OCI-M1 (cell line): ENCODE results near the gene AIG1.
"Not testable (repeated sequence)": the region's sequence is repeated elsewhere in the genome, so short reads cannot be mapped to it uniquely, and the experiment has no call there.

Source experiments
- DNase-seq: peaks from one replicate; lab custom pipeline; 2025; lab: John Stamatoyannopoulos, UW

The AIG1 gene

DNA sequence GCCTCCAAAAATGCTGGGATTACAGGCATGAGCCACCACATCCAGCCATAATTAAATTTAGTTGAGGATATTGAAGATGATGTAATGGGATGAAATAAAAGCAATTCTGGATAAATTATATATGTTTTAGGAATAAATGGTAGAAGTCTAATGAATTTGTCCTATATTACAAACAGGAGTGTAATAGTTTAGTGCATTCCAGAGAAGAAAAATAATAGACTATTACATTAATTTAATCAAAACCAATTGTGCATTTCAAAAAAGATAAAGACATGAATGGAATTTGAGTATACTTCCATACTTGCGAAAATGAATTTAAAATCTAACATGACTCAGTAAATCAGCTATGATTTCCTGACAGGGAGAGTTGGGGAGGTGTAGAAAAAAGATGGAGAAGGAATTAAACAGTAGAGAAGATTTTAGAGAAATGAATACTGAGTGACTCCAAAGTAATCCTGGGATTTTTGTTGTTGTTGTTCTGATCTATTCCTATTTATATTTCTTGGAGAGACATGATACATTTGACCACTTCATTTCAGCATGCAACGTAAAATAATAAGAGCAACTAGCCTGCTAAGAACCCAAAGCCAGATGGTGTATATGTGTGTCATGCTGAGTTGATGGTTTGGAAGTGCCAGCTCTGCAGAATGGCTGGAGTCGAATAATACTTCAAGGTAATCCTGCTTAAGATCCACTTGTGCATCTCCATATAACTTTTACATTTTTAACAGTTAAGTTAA, 67.4 kb downstream of the AIG1 start:
- DNase-seq: no peak

DNA sequence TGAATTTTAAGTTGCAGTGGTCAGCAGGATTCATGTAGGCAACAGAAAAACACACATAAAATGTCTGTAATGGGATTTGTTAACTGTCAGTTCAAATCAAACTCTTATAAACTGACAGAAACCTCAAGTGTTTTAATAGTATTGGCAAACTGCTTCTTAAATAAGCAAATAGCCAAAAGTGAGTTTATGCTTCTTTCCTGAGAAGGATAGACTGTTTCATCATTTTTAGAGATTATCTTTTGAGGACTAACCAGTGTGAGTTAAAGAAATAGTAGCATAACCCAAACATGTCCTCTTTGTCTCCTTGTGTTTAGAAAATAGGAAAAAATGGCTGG, 68.0 kb downstream of the AIG1 start:
- DNase-seq: no peak

DNA sequence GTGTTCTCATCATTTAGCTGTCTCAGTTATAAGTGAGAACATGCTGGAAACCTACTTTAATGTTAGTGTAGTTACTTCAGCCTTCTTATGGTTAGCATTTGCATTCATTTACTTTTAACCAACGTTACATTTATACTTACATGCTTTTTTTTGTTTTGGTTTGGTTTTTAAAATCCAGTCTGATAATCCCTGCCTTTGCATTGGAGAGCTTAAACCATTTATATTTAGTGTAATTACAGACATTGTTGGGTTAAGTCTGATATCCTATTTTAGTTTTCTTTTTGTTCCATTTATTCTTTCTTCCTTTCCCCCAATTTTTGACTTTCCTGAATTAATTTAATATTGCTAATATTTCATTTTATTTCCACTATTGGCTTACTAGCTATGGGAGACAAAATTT, 70.2 kb downstream of the AIG1 start:
- DNase-seq: no peak

DNA sequence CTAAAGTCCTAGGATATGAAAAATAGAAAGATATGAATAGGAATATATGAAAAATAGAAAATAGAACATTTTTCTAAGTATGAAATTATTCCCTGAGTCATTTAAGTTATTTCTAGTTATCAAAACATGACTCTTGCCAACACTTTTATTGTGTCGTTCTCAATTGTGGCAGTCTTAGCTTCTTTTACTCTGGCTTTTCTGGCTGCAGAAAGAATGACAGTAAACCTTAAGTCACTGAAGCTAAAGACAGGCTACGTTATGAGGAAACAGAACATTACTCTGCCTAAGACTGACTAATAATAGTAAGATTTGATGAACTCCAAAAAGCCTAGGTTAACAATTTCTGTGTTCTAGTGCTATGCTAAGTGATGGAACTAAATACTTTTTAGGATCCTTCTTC, 74.6 kb downstream of the AIG1 start:
- DNase-seq: no peak

DNA sequence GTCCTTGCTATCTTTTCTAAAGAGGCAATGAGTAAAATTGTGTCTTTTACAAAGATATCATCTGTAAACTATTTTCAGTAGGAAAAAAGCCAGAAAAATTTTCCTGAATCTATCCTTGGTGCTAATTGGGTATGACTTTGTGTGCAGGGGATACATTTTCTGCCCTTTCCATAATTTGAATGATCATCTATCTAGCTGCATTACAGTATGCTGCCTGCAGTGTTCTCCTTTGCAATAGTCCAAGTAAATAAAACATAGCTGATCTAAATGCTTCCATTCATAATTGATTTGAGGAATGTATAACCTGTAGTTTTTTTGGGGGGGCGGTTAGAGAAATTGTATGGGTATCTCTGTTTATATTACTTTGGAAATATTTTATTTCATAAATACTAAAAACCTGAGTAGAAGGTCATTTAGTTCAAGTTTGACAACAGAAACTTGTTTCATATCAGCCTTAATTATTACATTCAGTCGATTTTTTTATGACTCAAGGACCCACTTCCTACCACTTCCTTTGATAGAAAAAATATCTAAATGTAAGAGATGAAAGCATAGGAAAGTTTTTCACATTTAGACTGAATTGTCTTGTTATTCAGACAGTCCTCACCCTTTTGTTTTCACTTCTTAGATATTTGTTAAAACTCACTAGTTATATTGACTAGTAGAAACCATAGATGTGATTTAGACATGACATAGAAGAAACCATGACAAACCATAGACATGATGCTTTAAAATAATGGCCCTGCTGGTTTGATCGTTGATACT, 75.3 kb downstream of the AIG1 start:
- DNase-seq: no peak

DNA sequence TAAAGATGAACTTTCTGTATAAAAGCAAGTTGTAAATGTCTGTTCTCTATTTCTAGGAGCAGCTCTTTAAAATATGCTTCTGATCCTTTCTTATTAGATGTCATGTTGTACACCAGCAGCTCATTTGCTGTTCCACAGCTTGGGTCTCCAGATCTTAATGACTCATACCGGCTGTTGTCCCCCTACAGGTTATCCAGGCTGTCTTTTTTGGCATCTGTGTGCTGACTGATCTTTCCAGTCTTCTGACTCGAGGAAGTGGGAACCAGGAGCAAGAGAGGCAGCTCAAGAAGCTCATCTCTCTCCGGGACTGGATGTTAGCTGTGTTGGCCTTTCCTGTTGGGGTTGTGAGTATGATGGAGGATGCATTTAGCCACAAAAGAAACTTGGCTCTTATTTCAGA, 76.0 kb downstream of the AIG1 start:
- DNase-seq: no peak

DNA sequence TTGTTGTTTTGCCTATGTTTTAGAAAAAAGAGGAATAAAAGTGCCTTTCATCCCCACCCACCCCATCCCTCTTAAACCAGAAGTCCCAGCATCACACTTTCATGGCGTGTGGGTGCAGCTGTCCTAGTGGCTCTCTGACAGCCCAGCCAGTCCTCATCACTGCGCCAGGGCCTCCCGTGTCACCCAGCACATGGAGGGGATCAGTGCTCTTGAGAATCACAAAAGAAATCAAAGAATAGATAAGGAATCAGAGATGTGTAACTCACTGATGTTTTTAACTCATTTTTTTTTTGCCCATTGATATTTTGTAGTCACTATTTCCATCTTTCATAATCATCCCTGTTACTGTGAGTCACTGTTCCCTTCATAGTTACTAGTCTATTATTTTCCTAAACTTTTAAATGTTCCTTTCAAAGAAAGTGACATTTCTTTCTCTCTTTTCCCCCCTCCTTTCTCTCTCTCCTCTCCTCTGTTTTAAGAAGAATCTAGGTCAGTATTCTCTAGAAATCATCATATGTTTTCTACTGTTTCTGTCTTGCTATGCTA, 78.6 kb downstream of the AIG1 start:
- no peak for DNase-seq

DNA sequence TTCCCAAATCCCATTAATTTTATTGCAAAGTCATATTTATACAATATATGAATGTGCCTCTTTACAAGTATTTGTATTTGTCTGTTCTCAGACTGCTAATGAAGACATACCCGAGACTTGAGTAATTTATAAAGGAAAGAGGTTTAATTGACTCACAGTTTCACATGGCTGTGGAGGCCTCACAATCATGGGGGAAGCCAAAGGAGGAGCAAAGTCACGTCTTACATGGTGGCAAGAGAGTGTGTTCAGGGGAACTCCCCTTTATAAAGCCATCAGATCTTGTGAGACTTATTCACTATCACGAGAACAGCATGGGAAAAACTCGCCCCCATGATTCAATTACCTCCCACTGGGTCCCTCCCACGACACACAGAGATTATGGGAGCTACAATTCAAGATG, 79.2 kb downstream of the AIG1 start:
- DNase-seq: not testable (repeated sequence)

DNA sequence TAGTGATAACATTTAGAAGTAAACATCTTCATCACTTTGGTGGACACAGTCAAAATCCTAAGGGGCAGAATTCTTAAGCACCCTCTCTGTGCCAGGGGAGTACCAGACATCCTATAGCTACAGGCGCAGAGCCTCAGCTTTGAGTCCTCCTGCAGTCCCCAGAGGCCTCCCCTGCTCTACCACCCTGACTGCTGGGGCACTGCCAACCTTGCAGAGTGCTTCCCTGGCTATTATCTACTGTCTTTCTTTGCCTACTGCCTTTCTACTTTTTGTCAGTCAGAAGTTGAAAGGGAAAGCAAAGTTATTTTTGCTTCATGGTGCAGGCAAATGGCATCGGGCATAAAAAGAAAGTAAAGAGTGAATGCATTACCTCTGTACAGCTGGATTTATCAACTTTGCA, 80.1 kb downstream of the AIG1 start:
- no peak for DNase-seq

DNA sequence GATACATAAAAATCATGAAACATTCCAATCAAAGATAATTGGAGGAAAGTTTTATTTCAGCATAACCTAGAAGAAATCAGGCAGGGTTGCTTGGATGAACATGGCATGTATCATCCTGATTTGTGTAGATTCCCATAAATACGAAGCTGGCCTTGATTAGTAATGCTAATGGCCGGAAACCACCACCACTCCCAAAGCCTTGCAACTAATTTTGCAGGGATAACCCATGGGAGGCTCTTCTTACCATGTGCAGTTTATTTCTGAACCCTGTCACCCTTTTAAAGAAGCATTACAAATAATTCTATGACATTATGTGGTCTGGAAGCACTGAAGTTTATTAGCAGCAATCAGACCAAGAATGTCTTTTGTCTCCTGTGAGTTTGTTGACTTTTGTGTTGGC, 80.8 kb downstream of the AIG1 start:
- DNase-seq: no peak

DNA sequence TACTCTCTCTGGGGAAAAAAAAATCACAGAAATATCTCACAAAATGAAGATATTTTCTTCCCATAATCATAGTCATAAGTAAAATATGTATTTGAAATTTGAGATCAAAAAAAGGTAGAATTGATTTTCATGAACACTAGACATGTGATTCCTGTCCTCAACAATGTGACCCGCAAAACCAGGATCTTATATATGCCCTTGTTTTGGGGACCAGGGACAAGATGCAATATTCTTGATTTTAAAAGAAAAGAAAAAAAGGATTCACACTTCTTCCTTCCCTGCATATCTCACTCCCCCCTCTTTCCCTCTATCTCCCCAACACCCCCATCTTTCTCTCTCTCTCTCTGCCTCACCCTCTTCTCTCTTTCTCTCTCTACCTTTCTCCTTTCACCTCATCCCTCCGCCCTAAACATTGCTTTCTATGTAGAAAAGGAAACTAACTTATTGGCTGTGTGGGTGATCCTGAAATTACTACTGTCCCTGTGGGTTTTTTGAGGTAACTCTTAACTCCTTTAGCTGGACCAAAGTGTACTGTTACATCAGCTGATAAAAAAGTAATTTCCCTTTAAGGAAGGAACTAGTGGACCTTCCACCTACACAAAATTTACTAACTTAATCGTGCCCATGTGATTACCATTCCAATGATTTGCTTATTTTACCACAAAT, 85.6 kb downstream of the AIG1 start:
- peak; percentile 20 for DNase-seq

DNA sequence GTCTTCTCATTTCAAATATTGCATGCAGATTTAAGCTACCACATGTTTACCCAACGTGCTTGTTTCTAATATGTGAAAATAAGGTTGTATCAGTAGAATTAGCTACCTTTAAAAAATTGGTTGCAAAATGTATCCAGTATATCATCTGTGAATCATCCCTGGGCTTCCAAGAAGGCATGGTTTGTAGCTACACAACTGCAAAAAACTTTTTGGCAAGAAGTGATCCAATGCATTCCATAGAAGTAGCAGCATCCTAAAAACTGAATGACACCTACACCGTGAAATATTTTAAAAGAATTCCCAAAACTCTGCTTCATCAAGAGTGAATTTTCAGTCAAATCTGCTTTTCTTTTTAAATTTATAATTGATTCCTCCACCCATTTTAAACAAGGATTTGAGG, 89.1 kb downstream of the AIG1 start:
- DNase-seq: no peak

DNA sequence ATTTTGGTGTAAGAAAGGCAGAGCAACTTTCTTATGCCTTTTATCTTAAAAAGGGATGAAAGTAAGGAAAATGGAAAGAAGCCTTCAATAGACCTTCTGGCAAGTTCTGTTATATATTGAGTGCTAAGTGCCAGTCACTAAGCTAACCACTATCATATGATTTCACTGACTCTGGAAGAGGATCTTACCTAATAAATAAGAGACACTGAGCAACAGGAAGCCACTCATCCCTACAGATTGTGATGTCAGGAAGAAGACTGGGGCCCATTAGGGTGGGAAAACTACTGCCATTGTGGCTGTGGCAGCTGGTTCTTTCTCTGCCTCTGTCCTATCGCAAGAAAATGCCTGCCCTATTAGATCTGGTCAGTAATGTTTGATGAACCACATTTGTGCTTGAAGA, 89.6 kb downstream of the AIG1 start:
- no peak for DNase-seq

DNA sequence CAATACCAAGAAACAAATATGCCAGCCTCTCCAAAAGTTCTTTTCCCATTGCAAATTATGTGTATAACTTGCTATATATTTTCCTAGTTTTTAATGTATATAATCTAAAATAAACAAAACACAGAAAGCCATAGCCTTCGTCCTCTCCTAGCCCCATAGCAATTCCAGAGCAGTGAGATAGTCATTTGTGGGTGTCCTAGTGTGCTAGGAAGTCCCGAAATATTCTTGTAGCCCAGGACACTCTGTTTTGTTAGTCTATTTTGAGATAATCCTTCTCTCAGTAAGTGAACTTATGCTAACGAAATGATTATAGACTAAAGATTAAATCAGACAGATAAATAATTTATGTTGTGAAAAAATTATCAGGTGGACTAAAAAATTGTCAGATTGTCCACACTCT, 90.7 kb downstream of the AIG1 start:
- DNase-seq: no peak

DNA sequence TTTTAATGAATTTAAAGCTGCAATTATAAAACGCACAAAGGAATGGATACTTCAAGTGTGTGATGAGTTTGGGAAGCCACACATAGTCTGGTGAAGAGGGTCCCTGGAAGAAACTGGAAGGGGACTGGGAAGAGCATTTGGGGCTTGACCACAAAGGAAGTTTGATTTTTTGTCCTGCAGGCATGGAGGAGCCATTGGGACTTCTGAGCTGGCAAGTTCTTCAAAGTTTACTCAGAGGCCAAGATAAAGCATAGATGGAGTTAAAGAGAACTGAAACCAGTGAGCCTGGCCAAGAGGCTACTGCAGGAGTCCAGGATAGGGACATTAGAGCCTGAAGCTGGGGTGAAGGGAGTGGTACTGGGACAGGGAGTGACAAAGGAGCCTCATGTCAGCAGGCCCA, 95.0 kb downstream of the AIG1 start:
- DNase-seq: no peak

DNA sequence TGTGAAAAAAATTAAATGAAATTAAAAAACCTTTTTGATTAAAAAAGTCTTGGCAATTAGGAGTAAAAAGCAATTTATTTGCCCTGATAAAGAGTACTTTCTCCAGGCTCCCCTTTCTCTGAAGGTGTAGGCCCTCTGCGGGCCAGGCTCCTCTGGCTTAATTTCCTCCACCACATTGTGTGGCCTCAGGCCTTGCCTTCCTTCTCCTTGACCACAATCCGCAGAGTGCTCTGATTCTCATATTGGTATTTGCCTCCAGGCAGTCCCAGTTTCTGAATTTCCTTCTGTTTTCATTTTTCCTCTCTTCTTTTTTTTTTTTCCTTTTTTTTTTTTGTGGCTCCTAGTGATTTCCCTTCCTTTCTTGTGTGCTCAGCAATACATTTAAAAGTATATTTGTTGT, 96.4 kb downstream of the AIG1 start:
- DNase-seq: no peak

DNA sequence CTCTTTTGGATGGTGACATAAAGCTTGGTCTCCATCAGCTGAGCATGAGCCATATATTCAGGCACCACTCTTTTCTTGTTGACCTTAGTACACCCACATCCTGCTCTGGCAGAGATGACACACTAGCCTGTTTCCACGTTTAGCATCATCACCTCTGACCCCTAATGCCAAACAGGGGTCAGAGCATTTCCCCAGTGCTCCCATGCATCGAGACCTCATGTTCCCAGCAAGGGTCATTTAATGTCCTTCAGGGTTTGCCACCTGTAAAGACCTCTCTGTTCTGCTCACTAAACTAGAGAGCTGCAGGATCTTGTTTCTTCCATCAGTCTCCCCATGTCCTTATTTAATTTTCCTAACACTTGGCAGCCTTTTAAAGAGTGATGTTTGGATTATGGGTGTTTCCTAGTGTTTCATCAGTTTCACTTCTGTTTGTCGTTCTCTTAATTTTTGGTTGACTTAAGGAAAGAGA, 97.5 kb downstream of the AIG1 start:
- peak; percentile 51 for DNase-seq

DNA sequence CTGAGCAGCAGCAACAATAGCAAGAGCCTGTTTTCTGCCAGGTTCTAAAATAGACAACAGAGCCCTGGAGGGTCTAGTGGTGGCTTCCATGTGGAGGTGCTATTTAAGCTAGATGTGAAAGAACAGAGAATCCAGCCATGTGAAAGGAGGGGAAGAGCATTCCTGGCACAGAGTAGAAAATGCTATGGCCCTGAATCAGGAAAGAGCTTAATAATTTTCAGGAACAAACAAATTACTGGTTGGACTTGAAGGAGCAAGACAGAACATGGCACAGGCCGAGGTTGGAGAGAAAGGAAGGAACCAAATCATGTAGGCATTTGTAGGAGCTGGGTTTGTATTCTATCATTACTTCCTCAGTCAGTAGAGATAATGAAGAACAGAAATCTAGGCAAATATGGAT, 98.3 kb downstream of the AIG1 start:
- no peak for DNase-seq

DNA sequence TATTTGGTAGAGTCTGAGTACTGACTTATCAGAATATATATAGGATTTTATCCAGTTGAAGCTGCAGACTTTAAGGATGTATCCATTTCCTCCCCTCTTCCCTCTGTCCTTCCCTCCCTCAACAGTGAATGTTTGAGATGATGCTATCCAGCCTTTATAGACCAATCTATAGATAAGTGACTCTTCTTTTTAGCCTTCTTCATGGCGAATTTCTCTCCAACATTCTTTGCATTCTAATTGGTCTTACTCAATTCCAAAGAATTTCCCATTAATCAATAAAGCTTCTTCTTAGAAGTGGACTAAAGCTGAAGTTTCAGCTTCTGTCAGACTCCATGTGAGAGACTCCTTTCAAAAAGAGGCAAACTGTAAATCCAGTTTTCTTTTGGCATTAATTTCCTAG, 99.3 kb downstream of the AIG1 start:
- no peak for DNase-seq

DNA sequence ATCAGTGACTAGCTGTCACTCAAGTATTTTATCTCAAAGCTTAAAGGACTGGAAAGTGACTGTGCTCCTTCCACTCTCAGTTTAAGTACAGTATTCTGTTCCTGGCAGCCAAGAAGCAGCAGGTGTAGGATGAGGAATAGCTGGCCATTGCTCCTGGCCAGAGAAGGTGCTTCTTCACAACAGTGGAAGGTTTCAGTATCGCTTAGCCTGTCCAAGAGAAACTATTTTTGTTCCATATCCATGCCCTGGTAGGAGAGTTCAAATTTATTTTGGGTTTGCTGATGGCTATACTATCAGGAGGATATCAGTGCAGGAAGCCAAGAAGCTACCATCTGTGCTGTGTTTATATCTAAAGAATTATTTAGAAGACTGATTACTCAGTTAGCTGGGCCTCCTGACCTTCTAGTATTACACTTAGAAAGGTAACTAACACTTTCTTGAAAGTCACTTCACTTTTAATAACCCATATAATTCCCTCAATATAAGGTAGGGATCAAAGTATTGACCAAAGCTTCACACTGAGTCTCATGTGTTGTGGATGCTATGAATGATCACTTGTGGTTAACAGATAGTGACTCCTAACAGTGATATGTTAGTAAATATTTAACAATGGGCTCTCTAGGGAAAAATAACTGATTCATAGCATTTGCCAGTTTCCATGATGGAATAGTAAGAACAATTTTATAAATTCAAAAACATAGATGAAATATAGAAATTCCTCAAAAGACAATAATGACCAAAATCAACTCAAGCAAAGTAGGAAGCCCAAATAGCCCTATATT, 99.9 kb downstream of the AIG1 start:
- DNase-seq: no peak

DNA sequence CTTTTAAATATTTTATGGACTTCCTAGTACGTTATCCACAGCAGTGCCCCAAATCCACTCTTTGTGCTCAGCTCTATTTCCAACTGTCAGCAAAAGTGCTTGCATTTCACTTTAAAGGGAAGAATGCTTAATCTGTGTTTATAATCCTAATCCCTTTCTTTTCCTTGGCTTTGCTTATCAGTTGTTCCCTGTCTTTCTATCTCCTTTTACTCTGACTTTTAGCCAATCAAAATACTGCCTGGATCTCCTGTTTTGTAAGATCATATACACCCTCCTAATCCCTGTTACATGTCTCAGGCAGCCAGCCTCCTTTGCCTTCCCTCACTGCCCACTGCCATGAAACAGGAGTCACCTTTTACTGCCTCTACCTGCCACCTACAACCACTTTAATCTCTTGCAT, 102.9 kb downstream of the AIG1 start:
- DNase-seq: peak; percentile 43

DNA sequence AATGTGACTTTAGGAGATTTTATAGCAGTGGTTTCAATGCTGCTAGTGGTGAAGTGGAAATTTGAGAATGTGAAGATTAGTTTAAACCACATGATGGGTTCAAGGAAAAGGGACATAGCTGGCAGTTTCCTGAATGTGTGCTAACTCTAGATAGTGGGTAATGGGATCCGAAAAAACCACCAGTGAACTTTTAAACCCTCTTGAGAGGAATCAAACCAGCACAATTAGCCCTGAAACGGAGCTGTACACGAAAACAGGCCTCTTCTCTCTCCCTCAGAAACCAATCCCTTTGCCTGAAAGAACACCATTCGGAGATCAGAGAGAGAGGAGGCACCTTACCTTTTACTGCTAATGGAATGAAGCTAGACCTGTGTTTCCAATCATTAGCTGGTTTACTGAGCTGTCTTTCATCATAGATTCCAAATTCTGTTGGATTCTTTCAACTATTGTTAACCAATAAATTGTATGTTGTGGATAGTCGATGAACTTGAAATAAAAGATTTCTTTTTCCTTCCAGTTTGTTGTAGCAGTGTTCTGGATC, 103.9 kb downstream of the AIG1 start:
- DNase-seq: peak; percentile 98
